Breast epithelium (tissue), 3 donors: ENCODE results near the gene ATG9B.

Experiments
- POLR2A ChIP-seq: fragments of 450-650 bp; IDR thresholded peaks from one replicate; pipeline ENCODE4 v1.6.1; 2016; ENCODE audit warnings: antibody characterized with exemption, mild to moderate bottlenecking, moderate library complexity
- POLR2AphosphoS5 ChIP-seq, 3 donors: sonication (generic); formaldehyde crosslinking; IDR thresholded peaks; one replicate each; pipeline ENCODE4 v1.6.1; 2017; ENCODE audit warnings: antibody characterized with exemption in 3 of 3
- TF ChIP-seq, protein P1 (sequence below), 3 donors: fragments of 450-650 bp; IDR thresholded peaks; one replicate each; pipeline ENCODE4 v1.5.1; 2016 to 2017; ENCODE audit warnings: antibody characterized with exemption in 3 of 3, mild to moderate bottlenecking in 3 of 3, moderate library complexity in 3 of 3

DNA sequence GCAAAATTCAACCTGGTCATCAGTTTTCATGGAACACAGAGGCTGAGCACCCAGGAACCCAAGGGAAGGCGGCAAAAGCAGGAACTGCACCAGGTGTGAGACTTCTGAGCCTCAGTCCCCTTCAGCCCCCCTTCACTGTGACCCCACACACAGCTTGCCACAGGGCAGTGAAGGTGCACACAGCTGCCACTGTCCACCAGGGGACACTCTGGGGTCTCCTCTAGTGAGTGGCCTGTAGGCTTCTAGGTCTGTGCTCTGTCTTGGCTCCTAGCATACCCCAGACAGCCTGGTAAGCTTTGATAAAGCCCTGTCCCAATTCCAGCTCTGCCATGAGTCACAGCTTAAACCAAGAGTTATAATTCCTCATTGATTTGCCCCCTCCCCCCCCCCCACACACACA is 58.3 kb downstream of the ATG9B start:
- TF ChIP-seq, protein P1, sequence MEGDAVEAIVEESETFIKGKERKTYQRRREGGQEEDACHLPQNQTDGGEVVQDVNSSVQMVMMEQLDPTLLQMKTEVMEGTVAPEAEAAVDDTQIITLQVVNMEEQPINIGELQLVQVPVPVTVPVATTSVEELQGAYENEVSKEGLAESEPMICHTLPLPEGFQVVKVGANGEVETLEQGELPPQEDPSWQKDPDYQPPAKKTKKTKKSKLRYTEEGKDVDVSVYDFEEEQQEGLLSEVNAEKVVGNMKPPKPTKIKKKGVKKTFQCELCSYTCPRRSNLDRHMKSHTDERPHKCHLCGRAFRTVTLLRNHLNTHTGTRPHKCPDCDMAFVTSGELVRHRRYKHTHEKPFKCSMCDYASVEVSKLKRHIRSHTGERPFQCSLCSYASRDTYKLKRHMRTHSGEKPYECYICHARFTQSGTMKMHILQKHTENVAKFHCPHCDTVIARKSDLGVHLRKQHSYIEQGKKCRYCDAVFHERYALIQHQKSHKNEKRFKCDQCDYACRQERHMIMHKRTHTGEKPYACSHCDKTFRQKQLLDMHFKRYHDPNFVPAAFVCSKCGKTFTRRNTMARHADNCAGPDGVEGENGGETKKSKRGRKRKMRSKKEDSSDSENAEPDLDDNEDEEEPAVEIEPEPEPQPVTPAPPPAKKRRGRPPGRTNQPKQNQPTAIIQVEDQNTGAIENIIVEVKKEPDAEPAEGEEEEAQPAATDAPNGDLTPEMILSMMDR (IDR thresholded peaks at IDR 0.05), result no peak
- no peak for TF ChIP-seq POLR2AphosphoS5 (IDR thresholded peaks at IDR 0.05)
- no peak for TF ChIP-seq POLR2A
